K562 (cell line): ENCODE data around the gene SHOX. TPM values are rescaled to one million over a fixed set of nuclear protein-coding genes. Genes with fewer than 3 reads are reported as not detected.

Experiments
- ZNF644 ChIP-seq: fragments of 200-800 bp; sonication (Bioruptor generic); IDR thresholded peaks from 2 replicates; pipeline ENCODE4 v1.6.1; 2016; ENCODE audit warnings: low read depth, missing genetic modification characterization, missing compliant biosample characterization
- polyA plus RNA-seq, 8 experiments: library from polyadenylated mRNA; depleted of rRNA in 4 of 8; stranded (reverse) in 5 of 8; unstranded in 3 of 8; fragments of >200 nt; fragmentation: Nextera tagmentation in 2 of 8; fragmentation: Illumina TruSeq in 1 of 8; extraction: Ambion mirVana in 2 of 8; extraction: Trizol in 1 of 8; gene quantifications; 2 replicates each; pipeline versions ENCODE4 v1.2.1 to v1.2.3, GENCODE V29; 2011 to 2014; ENCODE audit warnings: inconsistent platforms in 1 of 8, missing spikeins in 1 of 8
- total RNA-seq, 7 experiments: library from RNA; depleted of rRNA in 6 of 7; stranded (reverse); fragments of >200 nt in 6 of 7; fragmentation: Illumina TruSeq in 2 of 7; extraction: Trizol in 2 of 7; gene quantifications; 2 replicates each; pipeline versions ENCODE4 v1.2.1 to v1.2.3, GENCODE V29; 2011 to 2021; ENCODE audit warnings: low replicate concordance in 1 of 7
- TF ChIP-seq, protein P1 (sequence below): fragments of 450-650 bp; IDR thresholded peaks from 2 replicates; pipeline ENCODE4 v1.6.1; 2016; ENCODE audit warnings: mild to moderate bottlenecking, moderate library complexity

Gene SHOX
- total and polyA plus RNA-seq, 9 of the 15 experiments (the other 6 are each of a cell fraction or from before 2014, with no cell fraction given) = not detected

GRCh38 chrX:630612-631496 lies at the start of gene SHOX (continued):
- TF ChIP-seq, protein P1, sequence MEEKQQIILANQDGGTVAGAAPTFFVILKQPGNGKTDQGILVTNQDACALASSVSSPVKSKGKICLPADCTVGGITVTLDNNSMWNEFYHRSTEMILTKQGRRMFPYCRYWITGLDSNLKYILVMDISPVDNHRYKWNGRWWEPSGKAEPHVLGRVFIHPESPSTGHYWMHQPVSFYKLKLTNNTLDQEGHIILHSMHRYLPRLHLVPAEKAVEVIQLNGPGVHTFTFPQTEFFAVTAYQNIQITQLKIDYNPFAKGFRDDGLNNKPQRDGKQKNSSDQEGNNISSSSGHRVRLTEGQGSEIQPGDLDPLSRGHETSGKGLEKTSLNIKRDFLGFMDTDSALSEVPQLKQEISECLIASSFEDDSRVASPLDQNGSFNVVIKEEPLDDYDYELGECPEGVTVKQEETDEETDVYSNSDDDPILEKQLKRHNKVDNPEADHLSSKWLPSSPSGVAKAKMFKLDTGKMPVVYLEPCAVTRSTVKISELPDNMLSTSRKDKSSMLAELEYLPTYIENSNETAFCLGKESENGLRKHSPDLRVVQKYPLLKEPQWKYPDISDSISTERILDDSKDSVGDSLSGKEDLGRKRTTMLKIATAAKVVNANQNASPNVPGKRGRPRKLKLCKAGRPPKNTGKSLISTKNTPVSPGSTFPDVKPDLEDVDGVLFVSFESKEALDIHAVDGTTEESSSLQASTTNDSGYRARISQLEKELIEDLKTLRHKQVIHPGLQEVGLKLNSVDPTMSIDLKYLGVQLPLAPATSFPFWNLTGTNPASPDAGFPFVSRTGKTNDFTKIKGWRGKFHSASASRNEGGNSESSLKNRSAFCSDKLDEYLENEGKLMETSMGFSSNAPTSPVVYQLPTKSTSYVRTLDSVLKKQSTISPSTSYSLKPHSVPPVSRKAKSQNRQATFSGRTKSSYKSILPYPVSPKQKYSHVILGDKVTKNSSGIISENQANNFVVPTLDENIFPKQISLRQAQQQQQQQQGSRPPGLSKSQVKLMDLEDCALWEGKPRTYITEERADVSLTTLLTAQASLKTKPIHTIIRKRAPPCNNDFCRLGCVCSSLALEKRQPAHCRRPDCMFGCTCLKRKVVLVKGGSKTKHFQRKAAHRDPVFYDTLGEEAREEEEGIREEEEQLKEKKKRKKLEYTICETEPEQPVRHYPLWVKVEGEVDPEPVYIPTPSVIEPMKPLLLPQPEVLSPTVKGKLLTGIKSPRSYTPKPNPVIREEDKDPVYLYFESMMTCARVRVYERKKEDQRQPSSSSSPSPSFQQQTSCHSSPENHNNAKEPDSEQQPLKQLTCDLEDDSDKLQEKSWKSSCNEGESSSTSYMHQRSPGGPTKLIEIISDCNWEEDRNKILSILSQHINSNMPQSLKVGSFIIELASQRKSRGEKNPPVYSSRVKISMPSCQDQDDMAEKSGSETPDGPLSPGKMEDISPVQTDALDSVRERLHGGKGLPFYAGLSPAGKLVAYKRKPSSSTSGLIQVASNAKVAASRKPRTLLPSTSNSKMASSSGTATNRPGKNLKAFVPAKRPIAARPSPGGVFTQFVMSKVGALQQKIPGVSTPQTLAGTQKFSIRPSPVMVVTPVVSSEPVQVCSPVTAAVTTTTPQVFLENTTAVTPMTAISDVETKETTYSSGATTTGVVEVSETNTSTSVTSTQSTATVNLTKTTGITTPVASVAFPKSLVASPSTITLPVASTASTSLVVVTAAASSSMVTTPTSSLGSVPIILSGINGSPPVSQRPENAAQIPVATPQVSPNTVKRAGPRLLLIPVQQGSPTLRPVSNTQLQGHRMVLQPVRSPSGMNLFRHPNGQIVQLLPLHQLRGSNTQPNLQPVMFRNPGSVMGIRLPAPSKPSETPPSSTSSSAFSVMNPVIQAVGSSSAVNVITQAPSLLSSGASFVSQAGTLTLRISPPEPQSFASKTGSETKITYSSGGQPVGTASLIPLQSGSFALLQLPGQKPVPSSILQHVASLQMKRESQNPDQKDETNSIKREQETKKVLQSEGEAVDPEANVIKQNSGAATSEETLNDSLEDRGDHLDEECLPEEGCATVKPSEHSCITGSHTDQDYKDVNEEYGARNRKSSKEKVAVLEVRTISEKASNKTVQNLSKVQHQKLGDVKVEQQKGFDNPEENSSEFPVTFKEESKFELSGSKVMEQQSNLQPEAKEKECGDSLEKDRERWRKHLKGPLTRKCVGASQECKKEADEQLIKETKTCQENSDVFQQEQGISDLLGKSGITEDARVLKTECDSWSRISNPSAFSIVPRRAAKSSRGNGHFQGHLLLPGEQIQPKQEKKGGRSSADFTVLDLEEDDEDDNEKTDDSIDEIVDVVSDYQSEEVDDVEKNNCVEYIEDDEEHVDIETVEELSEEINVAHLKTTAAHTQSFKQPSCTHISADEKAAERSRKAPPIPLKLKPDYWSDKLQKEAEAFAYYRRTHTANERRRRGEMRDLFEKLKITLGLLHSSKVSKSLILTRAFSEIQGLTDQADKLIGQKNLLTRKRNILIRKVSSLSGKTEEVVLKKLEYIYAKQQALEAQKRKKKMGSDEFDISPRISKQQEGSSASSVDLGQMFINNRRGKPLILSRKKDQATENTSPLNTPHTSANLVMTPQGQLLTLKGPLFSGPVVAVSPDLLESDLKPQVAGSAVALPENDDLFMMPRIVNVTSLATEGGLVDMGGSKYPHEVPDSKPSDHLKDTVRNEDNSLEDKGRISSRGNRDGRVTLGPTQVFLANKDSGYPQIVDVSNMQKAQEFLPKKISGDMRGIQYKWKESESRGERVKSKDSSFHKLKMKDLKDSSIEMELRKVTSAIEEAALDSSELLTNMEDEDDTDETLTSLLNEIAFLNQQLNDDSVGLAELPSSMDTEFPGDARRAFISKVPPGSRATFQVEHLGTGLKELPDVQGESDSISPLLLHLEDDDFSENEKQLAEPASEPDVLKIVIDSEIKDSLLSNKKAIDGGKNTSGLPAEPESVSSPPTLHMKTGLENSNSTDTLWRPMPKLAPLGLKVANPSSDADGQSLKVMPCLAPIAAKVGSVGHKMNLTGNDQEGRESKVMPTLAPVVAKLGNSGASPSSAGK = no peak
- TF ChIP-seq ZNF644 (tag) = no peak
- TF ChIP-seq, all 486 proteins: peak for 0
